ENCODE data around the gene DDAH1. TPM values are rescaled to one million over a fixed set of nuclear protein-coding genes. Genes with fewer than 3 reads are reported as not detected.

The DDAH1 gene
- total and polyA plus RNA-seq, 2 of the 4 experiments (the other 2 are of a cell fraction), result 78.0 to 94.5 TPM

- TF ChIP-seq SMC3 (IDR thresholded peaks at IDR 0.05; ENCODE audit: low read depth, low read length) (no peak), USF2 (IDR thresholded peaks at IDR 0.05; ENCODE audit: low read depth, low read length) (no peak), MAZ (IDR thresholded peaks at IDR 0.05; ENCODE audit: borderline replicate concordance, low read depth, low read length) (no peak), RAD21 (IDR thresholded peaks at IDR 0.05; ENCODE audit: low read length) (no peak), ELK1 (IDR thresholded peaks at IDR 0.05; ENCODE audit: borderline replicate concordance, low read depth, low read length) (no peak), BHLHE40 (IDR thresholded peaks at IDR 0.05; ENCODE audit: low read depth, low read length) (no peak), MXI1 (IDR thresholded peaks at IDR 0.05; ENCODE audit: borderline replicate concordance, low read depth, low read length) (no peak), FOS (IDR thresholded peaks at IDR 0.05; ENCODE audit: low read depth, low read length) (no peak), MAFK (IDR thresholded peaks at IDR 0.05; ENCODE audit: low read depth, low read length) (no peak), RFX5 (IDR thresholded peaks at IDR 0.05; ENCODE audit: low read depth, low read length) (no peak), CEBPB (IDR thresholded peaks at IDR 0.05; ENCODE audit: low read depth, low read length) (no peak), NFE2L2 (IDR thresholded peaks at IDR 0.05; ENCODE audit: low read depth, low read length) (no peak), RCOR1 (IDR thresholded peaks at IDR 0.05; ENCODE audit: insufficient replicate concordance, low read length) (no peak), POLR2A (IDR thresholded peaks at IDR 0.05; ENCODE audit: low read depth, low read length) (no peak; the same call in 1 of the 2 replicates), CHD1 (IDR thresholded peaks at IDR 0.05; ENCODE audit: low read depth, low read length) (no peak)
- TF ChIP-seq, protein P1, sequence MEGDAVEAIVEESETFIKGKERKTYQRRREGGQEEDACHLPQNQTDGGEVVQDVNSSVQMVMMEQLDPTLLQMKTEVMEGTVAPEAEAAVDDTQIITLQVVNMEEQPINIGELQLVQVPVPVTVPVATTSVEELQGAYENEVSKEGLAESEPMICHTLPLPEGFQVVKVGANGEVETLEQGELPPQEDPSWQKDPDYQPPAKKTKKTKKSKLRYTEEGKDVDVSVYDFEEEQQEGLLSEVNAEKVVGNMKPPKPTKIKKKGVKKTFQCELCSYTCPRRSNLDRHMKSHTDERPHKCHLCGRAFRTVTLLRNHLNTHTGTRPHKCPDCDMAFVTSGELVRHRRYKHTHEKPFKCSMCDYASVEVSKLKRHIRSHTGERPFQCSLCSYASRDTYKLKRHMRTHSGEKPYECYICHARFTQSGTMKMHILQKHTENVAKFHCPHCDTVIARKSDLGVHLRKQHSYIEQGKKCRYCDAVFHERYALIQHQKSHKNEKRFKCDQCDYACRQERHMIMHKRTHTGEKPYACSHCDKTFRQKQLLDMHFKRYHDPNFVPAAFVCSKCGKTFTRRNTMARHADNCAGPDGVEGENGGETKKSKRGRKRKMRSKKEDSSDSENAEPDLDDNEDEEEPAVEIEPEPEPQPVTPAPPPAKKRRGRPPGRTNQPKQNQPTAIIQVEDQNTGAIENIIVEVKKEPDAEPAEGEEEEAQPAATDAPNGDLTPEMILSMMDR (conservative IDR thresholded peaks at IDR 0.05; ENCODE audit: low read depth, low read length), result no peak
- in situ Hi-C loops (cut with MboI; ENCODE audit: low sequenced_read_pairs) (loop anchor here (10.0 kb wide), 1 partner anchor 107 kb away; no protein-coding TSS in a partner anchor), dilution Hi-C loops (cut with HindIII; ENCODE audit: low sequenced_read_pairs, unreplicated experiment) (no loop called here), intact Hi-C loops (cut with micrococcal nuclease) (no loop called here)
- Histone ChIP-seq H3K18ac (ENCODE audit: low read depth, low read length) (no peak overlapping the region), H3K36me3 (ENCODE audit: control insufficient read depth, insufficient read depth, low read length) (no peaks in the 10 kb centered on the region), H3K27me3 (ENCODE audit: control insufficient read depth, insufficient read depth, low read length) (no peaks in the 10 kb centered on the region), H2BK120ac (ENCODE audit: low read depth, low read length) (no peak overlapping the region), H2AFZ (replicated peaks; ENCODE audit: low read length, poor library complexity) (no peak overlapping the region), H3K23ac (ENCODE audit: low read depth, low read length) (no peak overlapping the region), H2AK5ac (ENCODE audit: low read depth, low read length) (no peak overlapping the region), H2BK20ac (ENCODE audit: low read depth, low read length) (no peak overlapping the region), H4K91ac (ENCODE audit: insufficient read depth, low read depth, low read length) (no peak overlapping the region), H3K27ac (ENCODE audit: insufficient read depth, low read length) (no peak overlapping the region), H3K56ac (ENCODE audit: extremely low read depth, insufficient read depth, low read length) (no peak overlapping the region), H3K4me3 (ENCODE audit: insufficient read depth, low read depth, low read length) (no peak overlapping the region), H4K5ac (ENCODE audit: low read depth, low read length) (no peak overlapping the region), H3K4ac (ENCODE audit: low read depth, low read length) (no peak overlapping the region), H3K4me1 (ENCODE audit: control insufficient read depth, insufficient read depth, low read length) (peaks cover 3% of the 10 kb centered on the region; the same call in 1 of the 2 replicates), H4K20me1 (ENCODE audit: insufficient read depth, low read length) (peaks cover 7% of the 10 kb centered on the region; the same call in 1 of the 2 replicates), H3K14ac (replicated peaks; ENCODE audit: low read depth, low read length) (no peak overlapping the region), H2AK9ac (replicated peaks; ENCODE audit: low read depth, low read length, poor library complexity) (no peak overlapping the region), H3K4me2 (ENCODE audit: low read depth, low read length) (no peak overlapping the region), H4K8ac (ENCODE audit: low read depth in 2 of 2, low read length in 2 of 2) (no peak overlapping the region), H3K9ac (ENCODE audit: low read depth, low read length) (no peak overlapping the region), H3K79me1 (ENCODE audit: low read depth in 1 of 2, low read length in 2 of 2) (peaks cover 23 to 68% of the 10 kb centered on the region in 2 experiments; a peak in 3 of 4 replicates), H2BK15ac (ENCODE audit: low read depth, low read length) (no peak overlapping the region), H3K9me3 (ENCODE audit: control insufficient read depth, insufficient read depth, low read length) (no peaks in the 10 kb centered on the region), H3K9me1 (ENCODE audit: insufficient read depth, low read length) (0 out of 2 replicates have a peak, but pooled peaks cover 2% of the 10 kb centered on the region), H2BK5ac (ENCODE audit: low read depth, low read length, poor library complexity, severe bottlenecking) (no peak overlapping the region)
- ChIA-PET POLR2A (ENCODE audit: unreplicated experiment) (interaction anchor here (0.7 kb wide), 1 partner anchor 12 kb away, joined by 4 read pairs; no protein-coding TSS in a partner anchor), CTCF (interaction anchor here (1.1 kb wide), 1 partner anchor 124 kb away, joined by 4 read pairs; no protein-coding TSS in a partner anchor)
- BruUV-seq (replicated peaks), result no TSS peak
- no peak for DNase-seq
- no CpG with 5 or more reads among the region's 3 CpGs for WGBS, 2 experiments (ENCODE audit: extremely low coverage in 2 of 2, insufficient read length in 1 of 2)
- no peak for ATAC-seq (ENCODE audit: low read depth)
Observed at GRCh38 chr1:85467929-85468540, 3.1 kb upstream of the DDAH1 start.
